Upper lobe of left lung (tissue), 6 donors: ENCODE results near the gene STK17B. TPM values are rescaled to one million over a fixed set of nuclear protein-coding genes. Genes with fewer than 3 reads are reported as not detected.
A peak's percentile ranks its signal among the peaks of the same experiment; 100 is the strongest.

Experiments
- ATAC-seq, 2 donors: fragments of 200-7000 bp; cut with Tn5 transposase; one replicate each; pipeline ENCODE4 v1.9.1; 2022; ENCODE audit warnings: mild to moderate bottlenecking in 2 of 2, moderate library complexity in 2 of 2; ENCODE audit not compliant: low FRiP score in 2 of 2
- DNase-seq, 2 donors: peaks; one replicate each; pipeline ENCODE4 v3.0.0-alpha.2; 2019 to 2020
- H3K27ac ChIP-seq, 4 donors: fragments of 200-600 bp; sonication (generic); one replicate each; pipeline ENCODE4 v1.5.1; 2016 to 2019
- H3K27me3 ChIP-seq, 4 donors: fragments of 200-600 bp; sonication (generic); one replicate each; pipeline ENCODE4 v1.5.1; 2017 to 2019
- H3K36me3 ChIP-seq, 4 donors: fragments of 200-600 bp; sonication (generic); one replicate each; pipeline ENCODE4 v1.5.1; 2016 to 2019
- H3K4me1 ChIP-seq, 4 donors: fragments of 200-600 bp; sonication (generic); one replicate each; pipeline ENCODE4 v1.5.1; 2018 to 2019
- H3K4me3 ChIP-seq, 4 donors: fragments of 200-600 bp; sonication (generic); one replicate each; pipeline ENCODE4 v1.5.1; 2017 to 2019; ENCODE audit warnings: mild to moderate bottlenecking in 2 of 4, moderate library complexity in 1 of 4
- H3K9me3 ChIP-seq, 4 donors: fragments of 200-600 bp; sonication (generic); one replicate each; pipeline ENCODE4 v1.5.1; 2018 to 2019
- EP300 ChIP-seq, 4 donors: sonication (generic); formaldehyde crosslinking; IDR thresholded peaks; one replicate each; pipeline ENCODE4 v1.5.1; 2017; ENCODE audit warnings: antibody characterized with exemption in 4 of 4, control low read depth in 2 of 4
- POLR2A ChIP-seq, 4 donors: fragments of 450-650 bp; IDR thresholded peaks; one replicate each; pipeline ENCODE4 v1.5.1; 2016 to 2017; ENCODE audit warnings: antibody characterized with exemption in 4 of 4, mild to moderate bottlenecking in 2 of 4
- POLR2AphosphoS5 ChIP-seq, 2 donors: sonication (generic); formaldehyde crosslinking; IDR thresholded peaks; one replicate each; pipeline ENCODE4 v1.5.1; 2017; ENCODE audit warnings: antibody characterized with exemption in 2 of 2
- WGBS, 2 donors: methylation state at CpG; one replicate each; pipeline ENCODE4 v1.1.5; 2017 to 2018; 5-methylcytosine and 5-hydroxymethylcytosine counted together
- total RNA-seq, 6 donors: library from RNA; depleted of rRNA in 4 of 6; stranded (reverse); fragments of >200 nt in 4 of 6; gene quantifications; one replicate each; pipeline versions ENCODE4 v1.1.0 to v1.2.1, GENCODE V29; 2016 to 2021
- TF ChIP-seq, protein P1 (sequence below), 6 experiments: fragments of 450-650 bp in 4 of 6; fragments of 200-600 bp in 2 of 6; sonication (generic) in 2 of 6; IDR thresholded peaks; one replicate each; pipeline ENCODE4 v1.5.1; 2016 to 2019; ENCODE audit warnings: antibody characterized with exemption in 6 of 6
- donor health status: DM: no; HTN: no; CAD: no; lungs with moderate emphysema.
- donor health status: DM: no; HTN: yes; CAD: no; lungs with severe emphysema.

STK17B gene
- total RNA-seq, 6 donors from 2014 or later, result 19.3 to 120 (median 53.4) TPM

- Histone ChIP-seq H3K27ac (no peak overlapping the region), H3K9me3 (no peaks in the 10 kb centered on the region), H3K36me3 (peaks cover 0 to 50% (median 3%) of the 10 kb centered on the region in 4 donors), H3K4me1 (peaks cover 0 to 5% (median 0%) of the 10 kb centered on the region in 4 donors), H3K27me3 (no peaks in the 10 kb centered on the region), H3K4me3 (no peak overlapping the region)
- ATAC-seq (no peak), DNase-seq (no peak)
- WGBS, 2 donors, result 84 to 95% methylated on average over 4 of the region's 4 CpGs
- TF ChIP-seq POLR2AphosphoS5 (IDR thresholded peaks at IDR 0.05) (no peak), EP300 (IDR thresholded peaks at IDR 0.05) (no peak), POLR2A (IDR thresholded peaks at IDR 0.05) (no peak)
- TF ChIP-seq, protein P1, sequence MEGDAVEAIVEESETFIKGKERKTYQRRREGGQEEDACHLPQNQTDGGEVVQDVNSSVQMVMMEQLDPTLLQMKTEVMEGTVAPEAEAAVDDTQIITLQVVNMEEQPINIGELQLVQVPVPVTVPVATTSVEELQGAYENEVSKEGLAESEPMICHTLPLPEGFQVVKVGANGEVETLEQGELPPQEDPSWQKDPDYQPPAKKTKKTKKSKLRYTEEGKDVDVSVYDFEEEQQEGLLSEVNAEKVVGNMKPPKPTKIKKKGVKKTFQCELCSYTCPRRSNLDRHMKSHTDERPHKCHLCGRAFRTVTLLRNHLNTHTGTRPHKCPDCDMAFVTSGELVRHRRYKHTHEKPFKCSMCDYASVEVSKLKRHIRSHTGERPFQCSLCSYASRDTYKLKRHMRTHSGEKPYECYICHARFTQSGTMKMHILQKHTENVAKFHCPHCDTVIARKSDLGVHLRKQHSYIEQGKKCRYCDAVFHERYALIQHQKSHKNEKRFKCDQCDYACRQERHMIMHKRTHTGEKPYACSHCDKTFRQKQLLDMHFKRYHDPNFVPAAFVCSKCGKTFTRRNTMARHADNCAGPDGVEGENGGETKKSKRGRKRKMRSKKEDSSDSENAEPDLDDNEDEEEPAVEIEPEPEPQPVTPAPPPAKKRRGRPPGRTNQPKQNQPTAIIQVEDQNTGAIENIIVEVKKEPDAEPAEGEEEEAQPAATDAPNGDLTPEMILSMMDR (IDR thresholded peaks at IDR 0.05), result no peak
Observed at GRCh38 chr2:196217116-196217515, 45.7 kb upstream of the STK17B start.

GRCh38 chr2:196215376-196215775 lies 44.0 kb upstream of the STK17B start:
- no peak overlapping the region for H3K27ac ChIP-seq
- H3K36me3 ChIP-seq, result peaks cover 0 to 46% (median 5%) of the 10 kb centered on the region in 4 donors
- no peaks in the 10 kb centered on the region for H3K9me3 ChIP-seq
- no peaks in the 10 kb centered on the region for H3K27me3 ChIP-seq
- ATAC-seq (no peak), DNase-seq (no peak)
- H3K4me3 ChIP-seq, result no peak overlapping the region
- peaks cover 0 to 11% (median 0%) of the 10 kb centered on the region in 4 donors for H3K4me1 ChIP-seq
- WGBS, 2 donors, result 94% methylated on average over 6 of the region's 6 CpGs
- TF ChIP-seq POLR2AphosphoS5 (IDR thresholded peaks at IDR 0.05) (no peak), EP300 (IDR thresholded peaks at IDR 0.05) (no peak)

DNA sequence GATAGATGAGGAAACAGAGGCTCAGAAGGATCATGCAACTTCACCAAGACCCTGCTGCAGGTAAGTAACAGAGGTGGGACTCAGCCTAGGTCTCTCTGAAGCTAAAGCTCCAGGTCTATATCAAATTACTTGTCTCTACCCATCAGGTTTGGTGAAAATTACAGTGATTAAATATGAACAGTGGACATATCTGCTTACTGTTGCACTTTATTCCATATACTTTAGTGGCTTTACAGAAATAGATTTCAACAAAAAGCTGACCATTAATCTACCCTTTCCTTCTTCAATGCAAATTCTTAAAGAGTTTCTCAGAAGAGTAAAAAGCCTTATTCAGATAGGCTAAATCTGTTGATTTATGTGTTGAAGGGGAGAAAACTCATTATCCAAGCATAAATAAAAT lies 42.8 kb upstream of the STK17B start:
- no peaks in the 10 kb centered on the region for H3K9me3 ChIP-seq
- no peak for ATAC-seq
- TF ChIP-seq, protein P1 (IDR thresholded peaks at IDR 0.05), result no peak
- TF ChIP-seq EP300 (IDR thresholded peaks at IDR 0.05) (no peak), POLR2A (IDR thresholded peaks at IDR 0.05) (no peak), POLR2AphosphoS5 (IDR thresholded peaks at IDR 0.05) (no peak)
- H3K36me3 ChIP-seq, result peaks cover 0 to 51% (median 5%) of the 10 kb centered on the region in 4 donors
- H3K4me3 ChIP-seq, result no peak overlapping the region
- no peaks in the 10 kb centered on the region for H3K27me3 ChIP-seq
- peaks cover 0 to 11% (median 2%) of the 10 kb centered on the region in 4 donors for H3K4me1 ChIP-seq
- peak overlapping the region in 1 of 4 donors; percentile 60 for H3K27ac ChIP-seq
- no peak for DNase-seq

DNA sequence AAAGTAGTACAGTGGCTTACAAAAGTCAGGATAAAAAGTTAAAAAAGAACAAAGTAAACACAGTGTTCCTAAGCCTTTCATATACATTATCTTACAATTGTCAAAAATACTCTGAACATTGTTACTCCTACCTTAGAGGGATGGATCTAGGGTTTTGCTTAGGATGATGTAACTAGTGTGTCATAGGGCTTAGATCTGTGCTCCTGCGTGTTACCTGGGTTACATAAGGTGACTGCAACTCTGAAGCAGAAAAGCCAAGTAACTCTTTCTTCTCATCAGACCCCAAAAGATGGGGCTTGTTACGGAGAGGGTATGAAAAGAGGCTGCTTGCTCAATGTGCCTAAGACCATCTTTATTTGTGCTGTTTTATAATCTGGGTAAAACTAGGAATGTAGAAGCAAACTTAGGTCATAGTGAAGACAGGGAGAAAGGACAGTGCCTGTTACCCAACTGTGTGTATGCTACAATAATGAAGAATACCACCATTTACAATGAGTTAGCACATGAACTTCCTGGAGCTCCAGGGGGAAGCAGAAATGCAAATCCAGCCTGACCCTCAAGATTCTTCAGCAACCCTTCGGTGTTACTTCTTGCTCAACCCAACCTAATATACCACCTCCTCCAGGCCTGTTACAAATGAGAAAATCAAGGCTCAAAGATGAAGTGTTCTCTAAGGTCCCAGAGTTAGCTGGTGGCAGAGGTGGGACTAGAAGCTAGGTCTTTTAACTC lies 42.0 kb upstream of the STK17B start:
- H3K4me3 ChIP-seq, result no peak overlapping the region
- H3K4me1 ChIP-seq, result peaks cover 0 to 14% (median 5%) of the 10 kb centered on the region in 4 donors
- WGBS, 2 donors, result 66 to 91% methylated on average over 3 of the region's 3 CpGs
- TF ChIP-seq POLR2AphosphoS5 (IDR thresholded peaks at IDR 0.05) (no peak), POLR2A (IDR thresholded peaks at IDR 0.05) (no peak), EP300 (IDR thresholded peaks at IDR 0.05) (no peak)
- TF ChIP-seq, protein P1 (IDR thresholded peaks at IDR 0.05), result no peak
- H3K27ac ChIP-seq, result peak overlapping the region in 2 of 4 donors; percentile 51 to 60
- H3K36me3 ChIP-seq, result peaks cover 0 to 46% (median 5%) of the 10 kb centered on the region in 4 donors
- H3K9me3 ChIP-seq, result no peaks in the 10 kb centered on the region
- H3K27me3 ChIP-seq, result no peaks in the 10 kb centered on the region
- ATAC-seq (no peak), DNase-seq (no peak)

- no peak overlapping the region for H3K4me3 ChIP-seq
- peak overlapping the region in 3 of 4 donors; percentile 22 to 82 (median 63) for H3K27ac ChIP-seq
- WGBS, 2 donors, result 76 to 86% methylated on average over 1 of the region's 1 CpG
- no peaks in the 10 kb centered on the region for H3K27me3 ChIP-seq
- TF ChIP-seq EP300 (IDR thresholded peaks at IDR 0.05) (peak in 2 of 4 donors; percentile 22 to 41), POLR2AphosphoS5 (IDR thresholded peaks at IDR 0.05) (peak in 1 of 2 donors; percentile 48), POLR2A (IDR thresholded peaks at IDR 0.05) (no peak)
- H3K4me1 ChIP-seq, result peaks cover 0 to 33% (median 25%) of the 10 kb centered on the region in 4 donors
- peak in 1 of 2 donors; percentile 70 for DNase-seq
- no peaks in the 10 kb centered on the region for H3K9me3 ChIP-seq
- peaks cover 0 to 40% (median 2%) of the 10 kb centered on the region in 4 donors for H3K36me3 ChIP-seq
- peak; percentile 39 to 83 for ATAC-seq
Observed at GRCh38 chr2:196208915-196209314, 37.5 kb upstream of the STK17B start.
